Hypothalamus (tissue), 51 donors: ENCODE data around the gene NUP214.
"Not testable (repeated sequence)": the region's sequence is repeated elsewhere in the genome, so short reads cannot be mapped to it uniquely, and the experiment has no call there.

Experiments
- DNase-seq, 51 donors: peaks; one replicate each; lab custom pipeline; 2025; lab: John Stamatoyannopoulos, UW

NUP214 gene

DNA sequence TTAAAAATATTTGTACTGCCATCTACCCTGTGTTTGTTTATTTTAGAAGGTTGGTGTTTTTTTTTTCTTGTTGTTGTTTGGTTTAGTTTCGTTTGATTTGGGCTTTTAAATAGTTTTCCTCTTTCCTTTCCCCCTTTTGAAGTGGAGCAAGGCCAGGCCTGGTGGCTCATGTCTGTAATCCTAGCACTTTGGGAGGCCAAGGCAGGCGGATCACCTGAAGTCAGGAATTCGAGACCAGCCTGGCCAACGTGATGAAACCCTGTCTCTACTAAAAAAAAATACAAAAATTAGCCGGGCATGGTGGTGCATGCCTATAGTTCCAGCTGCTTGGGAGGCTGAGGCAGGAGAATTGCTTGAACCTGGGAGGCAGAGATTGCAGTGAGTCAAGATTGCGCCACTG is 65.6 kb downstream of the NUP214 start:
- not testable (repeated sequence) for DNase-seq

GRCh38 chr9:131191857-131192256 is 66.5 kb downstream of the NUP214 start:
- DNase-seq = no peak

DNA sequence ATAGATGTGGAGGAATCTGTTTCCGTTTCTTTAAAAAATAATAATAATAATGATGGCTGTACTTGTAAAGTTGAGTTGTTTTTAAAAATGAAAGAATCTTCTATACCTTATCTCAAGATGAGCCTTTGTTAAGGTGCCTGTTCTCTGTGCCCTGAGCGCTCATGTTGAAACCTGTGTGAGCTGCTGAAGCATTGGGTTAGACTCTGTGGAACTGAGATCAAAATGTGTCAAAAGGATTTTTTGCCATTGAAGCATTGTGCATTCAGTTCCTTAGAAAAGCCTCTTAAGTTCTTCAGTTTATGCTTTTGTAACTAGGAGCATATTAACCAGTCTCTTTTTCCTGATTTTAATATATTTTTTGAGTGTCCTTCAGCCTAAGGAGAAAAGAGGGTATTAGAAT is 67.7 kb downstream of the NUP214 start:
- DNase-seq = no peak

DNA sequence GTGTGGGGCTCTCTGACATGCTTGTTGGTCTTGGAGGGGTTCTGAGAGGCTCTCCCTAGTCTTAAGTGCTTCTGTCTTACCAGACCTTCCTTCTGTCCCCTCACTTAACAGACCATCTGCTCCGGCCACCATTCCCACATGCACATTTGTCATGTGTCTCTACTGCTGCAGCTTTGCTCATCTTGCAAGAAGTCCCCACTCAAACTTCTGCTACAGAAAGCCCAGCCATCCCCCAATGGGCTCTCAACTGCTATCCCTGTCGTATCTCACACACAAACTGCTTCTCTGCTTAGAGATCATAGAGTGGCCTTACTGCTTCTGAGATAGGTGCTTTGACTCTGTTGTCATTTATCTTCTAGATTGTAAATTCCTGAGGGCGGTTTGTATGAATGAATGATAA is 69.4 kb downstream of the NUP214 start:
- DNase-seq = no peak

DNA sequence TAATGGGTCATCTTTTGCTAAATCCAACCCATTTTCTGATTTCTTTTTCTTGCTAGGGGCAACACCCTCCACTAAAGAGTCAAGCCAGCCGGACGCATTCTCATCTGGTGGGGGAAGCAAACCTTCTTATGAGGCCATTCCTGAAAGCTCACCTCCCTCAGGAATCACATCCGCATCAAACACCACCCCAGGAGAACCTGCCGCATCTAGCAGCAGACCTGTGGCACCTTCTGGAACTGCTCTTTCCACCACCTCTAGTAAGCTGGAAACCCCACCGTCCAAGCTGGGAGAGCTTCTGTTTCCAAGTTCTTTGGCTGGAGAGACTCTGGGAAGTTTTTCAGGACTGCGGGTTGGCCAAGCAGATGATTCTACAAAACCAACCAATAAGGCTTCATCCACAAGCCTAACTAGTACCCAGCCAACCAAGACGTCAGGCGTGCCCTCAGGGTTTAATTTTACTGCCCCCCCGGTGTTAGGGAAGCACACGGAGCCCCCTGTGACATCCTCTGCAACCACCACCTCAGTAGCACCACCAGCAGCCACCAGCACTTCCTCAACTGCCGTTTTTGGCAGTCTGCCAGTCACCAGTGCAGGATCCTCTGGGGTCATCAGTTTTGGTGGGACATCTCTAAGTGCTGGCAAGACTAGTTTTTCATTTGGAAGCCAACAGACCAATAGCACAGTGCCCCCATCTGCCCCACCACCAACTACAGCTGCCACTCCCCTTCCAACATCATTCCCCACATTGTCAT is 72.0 kb downstream of the NUP214 start:
- peak in 1 of 51 donors; percentile 7 for DNase-seq

- DNase-seq = no peak
Measured at GRCh38 chr9:131198041-131198715, 72.8 kb downstream of the NUP214 start.

- DNase-seq = no peak
Measured at GRCh38 chr9:131201856-131202255, 76.5 kb downstream of the NUP214 start.

DNA sequence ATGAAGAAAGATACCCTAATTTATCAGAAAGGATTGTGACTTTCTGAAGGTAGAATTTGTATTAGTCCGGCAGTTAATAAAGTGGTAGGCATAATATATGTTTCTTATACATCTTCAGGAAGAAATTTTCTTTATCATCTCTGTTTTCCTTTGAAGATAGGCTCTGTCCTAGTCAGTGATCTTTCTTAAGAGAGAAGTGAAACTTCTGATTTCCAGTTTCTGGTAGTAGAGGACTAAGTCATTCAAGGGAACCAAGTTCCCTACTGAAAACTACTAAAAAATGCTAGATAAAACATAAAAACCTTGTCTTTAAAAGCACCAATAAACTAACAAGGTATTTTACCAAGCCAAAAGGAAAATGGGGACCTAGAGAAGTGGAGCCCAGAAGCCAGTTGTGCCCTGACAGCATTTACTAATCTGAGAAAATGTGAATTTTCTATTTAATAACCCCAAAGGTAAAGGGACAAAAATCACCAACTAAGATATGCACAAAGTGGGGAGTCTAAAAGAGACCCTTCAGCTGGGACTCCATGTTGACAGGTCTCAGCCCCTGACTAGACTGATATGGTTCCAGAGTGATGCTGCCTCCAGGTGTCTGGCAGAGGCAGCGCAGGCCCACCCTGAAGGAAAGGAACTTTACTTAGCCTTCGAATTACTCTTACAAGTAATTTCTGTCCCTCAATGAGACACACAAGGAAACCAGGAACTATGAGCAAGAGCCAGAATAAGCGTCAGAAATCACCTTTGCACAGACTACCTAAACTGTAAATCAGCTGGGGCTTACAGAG is 78.2 kb downstream of the NUP214 start:
- DNase-seq = no peak

DNA sequence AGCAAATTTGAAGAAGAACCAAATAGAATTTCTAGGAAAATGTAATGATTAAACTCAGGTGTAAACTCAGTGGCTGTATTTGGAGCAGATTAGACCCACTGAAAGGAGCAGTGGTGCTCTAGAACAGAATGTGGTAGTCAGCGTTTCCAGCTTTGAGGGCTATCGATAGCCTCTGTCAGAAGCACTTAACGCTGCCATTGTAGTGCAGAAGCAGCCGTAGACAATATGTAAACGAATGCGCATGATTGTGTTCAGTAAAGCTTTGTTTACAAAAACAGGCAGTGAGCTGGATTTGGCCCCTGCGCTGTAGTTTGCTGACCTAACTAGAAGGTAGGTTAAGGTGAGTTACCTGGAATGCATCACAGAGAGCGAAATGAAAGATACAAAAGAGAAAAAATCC is 78.9 kb downstream of the NUP214 start:
- DNase-seq = no peak

DNA sequence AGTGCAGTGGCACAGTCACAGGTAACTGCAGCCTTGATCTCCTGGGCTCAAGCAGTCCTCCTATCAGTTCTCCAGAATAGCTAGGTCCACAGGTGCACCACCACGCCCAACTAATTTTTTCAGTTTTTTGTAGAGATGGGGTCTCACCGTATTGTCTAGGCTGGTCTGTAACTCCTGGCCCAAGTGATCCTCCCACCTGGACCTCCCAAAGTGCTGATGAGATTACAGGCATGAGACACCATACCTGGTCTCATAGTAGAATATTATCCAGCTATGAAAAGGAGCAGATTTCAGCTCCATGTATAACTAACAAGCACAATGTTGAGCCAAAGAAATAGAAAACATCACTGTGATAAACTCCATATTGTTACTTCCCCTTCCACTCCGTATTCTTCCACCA is 81.1 kb downstream of the NUP214 start:
- DNase-seq = no peak

- not testable (repeated sequence) for DNase-seq
Measured at GRCh38 chr9:131211920-131212319, 86.5 kb downstream of the NUP214 start.

DNA sequence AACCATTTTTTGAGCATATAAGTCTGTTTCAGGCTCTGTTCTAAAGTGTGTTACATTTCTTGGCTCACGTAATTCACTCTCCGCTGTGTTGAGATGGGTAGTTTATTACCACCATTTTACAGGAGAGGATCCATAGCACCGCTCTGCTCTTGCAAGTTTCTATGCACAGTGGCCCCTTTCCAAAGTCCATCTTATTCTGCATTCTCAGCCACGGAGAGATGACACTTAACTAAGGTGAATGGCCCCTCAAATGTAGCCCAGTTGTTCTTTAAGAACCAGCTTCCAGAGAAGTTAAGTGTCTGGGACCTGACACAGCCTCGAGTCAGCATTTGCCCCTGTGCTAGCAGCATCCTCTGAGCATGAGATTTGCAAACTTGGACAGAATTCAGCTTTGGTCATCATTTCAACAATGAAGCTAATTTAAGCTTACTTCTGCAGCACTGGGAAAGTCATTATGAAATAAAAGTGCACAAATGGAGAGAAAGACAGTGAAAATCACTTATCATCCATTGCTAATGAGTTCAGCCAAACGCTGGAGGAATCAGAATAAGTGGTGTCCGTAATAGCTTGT is 89.0 kb downstream of the NUP214 start:
- peak in 6 of 51 donors; percentile 3 to 21 (median 12) for DNase-seq

GRCh38 chr9:131214876-131215275 is 89.5 kb downstream of the NUP214 start:
- no peak for DNase-seq

- no peak for DNase-seq
Measured at GRCh38 chr9:131216806-131217205, 91.4 kb downstream of the NUP214 start.

DNA sequence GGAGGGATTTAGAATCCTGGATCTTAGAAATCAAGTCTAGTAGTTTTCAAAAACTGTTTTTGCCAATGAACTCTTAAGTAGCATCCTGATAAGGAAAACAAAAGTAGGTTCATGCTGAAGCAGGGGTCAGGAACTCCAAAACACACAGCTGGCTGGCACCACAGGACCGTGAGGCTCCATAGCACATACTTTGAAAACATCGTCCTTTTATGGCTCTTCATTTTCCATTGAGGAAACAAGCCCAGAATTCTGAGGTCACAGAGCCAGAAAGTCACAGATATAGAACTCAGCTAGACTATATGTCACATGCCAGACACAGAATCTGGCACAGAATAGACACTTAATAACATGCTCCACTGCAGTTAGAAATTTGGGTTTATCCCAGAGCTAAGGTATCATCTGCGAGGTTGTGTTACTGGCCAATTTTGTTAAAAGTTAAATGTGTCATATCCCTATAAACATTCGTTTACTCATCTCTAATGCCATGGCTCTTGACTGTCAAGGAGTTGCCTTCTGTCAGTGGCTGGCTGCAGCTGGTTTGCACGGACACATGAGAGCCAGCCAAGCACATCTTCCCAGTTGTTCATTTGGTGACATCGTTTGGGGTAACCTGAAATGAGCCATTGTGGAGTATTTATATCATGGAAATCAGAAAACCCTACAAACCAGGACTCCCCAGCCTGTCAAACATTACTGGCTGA is 92.1 kb downstream of the NUP214 start:
- no peak for DNase-seq

DNA sequence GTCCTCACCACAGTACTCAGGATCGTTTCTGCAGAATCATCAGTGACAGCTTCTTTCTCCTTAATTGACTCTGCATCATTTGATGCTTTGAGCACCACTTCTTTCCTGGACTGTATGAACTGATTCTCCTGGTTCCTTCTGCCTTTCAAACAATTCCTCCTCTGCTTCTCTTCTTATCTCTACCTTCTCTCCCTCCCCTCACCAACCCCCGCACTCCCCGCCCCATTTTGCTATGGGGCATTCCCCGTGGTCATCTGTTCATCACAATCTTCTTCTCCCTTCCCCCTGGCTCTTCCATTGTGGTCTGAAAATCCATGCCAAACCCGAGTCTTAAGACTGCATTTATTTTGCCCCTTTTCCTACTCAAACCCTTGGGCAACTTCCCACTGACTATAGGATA is 93.0 kb downstream of the NUP214 start:
- no peak for DNase-seq

- DNase-seq = no peak
Measured at GRCh38 chr9:131220485-131220884, 95.1 kb downstream of the NUP214 start.

DNA sequence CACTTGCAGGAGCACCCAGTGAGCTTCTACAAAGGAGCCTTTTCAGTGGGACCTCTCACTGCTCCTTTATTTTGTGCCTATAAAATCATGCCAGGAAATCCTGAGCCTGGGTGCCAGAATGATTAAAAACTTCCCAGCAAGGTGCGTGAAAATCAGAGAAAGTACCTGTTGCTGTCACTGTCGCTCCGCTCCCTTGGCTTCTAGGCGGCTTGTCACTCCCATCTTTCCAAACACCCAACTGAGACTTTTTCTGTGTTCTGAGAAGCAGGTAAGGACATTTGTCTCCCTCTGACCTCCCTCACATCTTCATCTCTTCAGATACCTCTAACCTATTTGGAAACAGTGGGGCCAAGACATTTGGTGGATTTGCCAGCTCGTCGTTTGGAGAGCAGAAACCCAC is 97.1 kb downstream of the NUP214 start:
- no peak for DNase-seq

GRCh38 chr9:131226226-131226625 is 100.8 kb downstream of the NUP214 start:
- no peak for DNase-seq

DNA sequence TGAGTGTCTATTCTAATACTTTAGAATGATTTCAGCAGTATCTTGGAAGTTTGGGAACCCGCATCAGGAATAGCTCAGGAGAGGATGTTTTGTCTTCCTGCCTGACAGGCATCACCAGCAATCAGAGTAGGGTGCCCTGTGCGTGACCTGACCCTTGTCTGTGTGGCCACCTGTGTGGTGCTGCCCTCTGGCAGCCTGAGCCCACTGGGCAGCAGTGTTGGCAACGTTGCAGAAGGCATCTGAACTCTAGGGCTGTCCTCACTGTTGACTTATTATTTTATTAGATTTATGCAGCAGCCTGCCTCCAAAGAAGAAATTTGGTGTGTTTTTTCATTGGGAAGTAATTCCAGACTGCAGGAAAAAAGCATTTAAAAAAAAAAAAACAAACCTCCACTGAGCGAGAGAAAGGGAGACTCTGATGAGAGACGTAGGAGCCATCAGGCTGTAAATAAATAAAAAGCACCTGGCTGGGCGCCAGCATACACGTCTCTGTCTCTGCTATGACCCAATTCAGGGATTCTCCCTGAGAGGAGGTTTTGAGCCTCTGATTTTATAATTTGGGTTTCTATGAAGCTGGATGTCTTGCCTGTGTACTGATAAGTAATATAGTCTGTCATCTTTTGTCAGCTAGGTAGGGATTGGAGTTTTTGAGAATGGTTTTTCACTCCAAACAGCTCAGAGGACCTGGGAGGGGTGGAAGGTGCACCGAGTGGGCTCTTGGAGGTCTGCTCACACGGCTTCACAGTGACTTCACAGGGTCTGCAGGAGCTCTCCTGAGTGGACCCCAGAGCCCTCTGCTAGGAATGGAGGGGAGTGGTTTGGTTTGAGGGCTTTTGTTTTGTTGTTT is 101.9 kb downstream of the NUP214 start:
- DNase-seq = peak in 2 of 51 donors; percentile 6 to 8
